Large intestine (tissue), 3 donors: ENCODE results near the gene USP12. TPM values are rescaled to one million over a fixed set of nuclear protein-coding genes. Genes with fewer than 3 reads are reported as not detected.
"Not testable (repeated sequence)": the region's sequence is repeated elsewhere in the genome, so short reads cannot be mapped to it uniquely, and the experiment has no call there.

Experiments
- DNase-seq, 2 donors: peaks; one replicate each; pipeline versions ENCODE4 v3.0.0 to v3.0.0-alpha.2; 2013
- H3K27ac ChIP-seq: one replicate; pipeline ENCODE4 v1.5.1; 2013; ENCODE audit warnings: low read length
- H3K27me3 ChIP-seq: 2 replicates; pipeline ENCODE4 v1.6.1; 2013; ENCODE audit warnings: low read length; ENCODE audit not compliant: control insufficient read depth, insufficient read depth
- H3K36me3 ChIP-seq: 2 replicates; pipeline ENCODE4 v1.6.1; 2013; ENCODE audit warnings: low read length; ENCODE audit not compliant: control insufficient read depth, insufficient read depth
- H3K4me1 ChIP-seq: one replicate; pipeline ENCODE4 v1.6.1; 2013; ENCODE audit warnings: low read length; ENCODE audit not compliant: control insufficient read depth, insufficient read depth
- H3K4me3 ChIP-seq: one replicate; pipeline ENCODE4 v1.5.1; 2013; ENCODE audit warnings: low read length
- H3K9me3 ChIP-seq: one replicate; pipeline ENCODE4 v1.6.1; 2013; ENCODE audit warnings: mild to moderate bottlenecking, low read depth, low read length, moderate library complexity; ENCODE audit not compliant: control insufficient read depth
- WGBS: methylation state at CpG from one replicate; pipeline ENCODE4 v1.1.5; 2013; ENCODE audit warnings: low lambda C conversion rate; ENCODE audit not compliant: insufficient coverage; 5-methylcytosine and 5-hydroxymethylcytosine counted together
- polyA plus RNA-seq: library from polyadenylated mRNA; unstranded; fragments of 120-200 nt; gene quantifications from one replicate; pipeline ENCODE4 v1.2.1, GENCODE V29; 2013

USP12 gene
- polyA plus RNA-seq, 1 donor = 52.7 TPM

- Histone ChIP-seq H3K4me3 (no peak overlapping the region), H3K27ac (no peak overlapping the region)
Observed at GRCh38 chr13:27125357-27126282, 46.0 kb downstream of the USP12 start.

GRCh38 chr13:27124571-27124970, 47.0 kb downstream of the USP12 start:
- Histone ChIP-seq H3K9me3 (peaks cover 6% of the 10 kb centered on the region), H3K4me1 (no peaks in the 10 kb centered on the region), H3K4me3 (no peak overlapping the region), H3K27ac (no peak overlapping the region), H3K36me3 (peaks cover 3% of the 10 kb centered on the region), H3K27me3 (no peaks in the 10 kb centered on the region)
- WGBS = 100% methylated on average over 1 of the region's 4 CpGs
- DNase-seq = peak in 1 of 2 donors; percentile 33

More at GRCh38 chr13:27125357-27126282, 46.0 kb downstream of the USP12 start:
- peaks cover 6% of the 10 kb centered on the region for H3K9me3 ChIP-seq
- H3K36me3 ChIP-seq = peaks cover 3% of the 10 kb centered on the region
- no peak for DNase-seq
- whole genome bisulfite sequencing = 100% methylated on average over 3 of the region's 23 CpGs
- no peaks in the 10 kb centered on the region for H3K4me1 ChIP-seq
- H3K27me3 ChIP-seq = no peaks in the 10 kb centered on the region

DNA sequence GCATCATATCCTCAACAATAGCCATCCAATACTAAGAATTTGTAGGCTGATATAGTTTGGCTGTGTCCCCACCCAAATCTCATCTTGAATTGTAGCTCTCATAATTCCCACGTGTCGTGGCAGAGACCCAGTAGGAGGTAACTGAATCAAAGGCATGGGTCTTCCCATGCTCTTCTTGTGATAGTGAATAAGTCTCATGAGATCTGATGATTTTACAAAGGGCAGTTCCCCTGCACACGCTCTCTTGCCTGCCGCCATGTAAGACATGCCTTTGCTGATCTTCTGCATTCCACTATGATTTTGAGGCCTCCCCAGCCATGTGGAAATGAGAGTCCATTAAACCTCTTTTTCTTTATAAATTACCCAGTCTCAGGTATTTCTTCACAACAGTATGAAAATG, 48.2 kb downstream of the USP12 start:
- H3K27me3 ChIP-seq, DNase-seq, H3K4me3 ChIP-seq, H3K36me3 ChIP-seq, H3K27ac ChIP-seq, H3K9me3 ChIP-seq, H3K4me1 ChIP-seq: not testable (repeated sequence)
- WGBS = 80% methylated on average over 1 of the region's 4 CpGs

DNA sequence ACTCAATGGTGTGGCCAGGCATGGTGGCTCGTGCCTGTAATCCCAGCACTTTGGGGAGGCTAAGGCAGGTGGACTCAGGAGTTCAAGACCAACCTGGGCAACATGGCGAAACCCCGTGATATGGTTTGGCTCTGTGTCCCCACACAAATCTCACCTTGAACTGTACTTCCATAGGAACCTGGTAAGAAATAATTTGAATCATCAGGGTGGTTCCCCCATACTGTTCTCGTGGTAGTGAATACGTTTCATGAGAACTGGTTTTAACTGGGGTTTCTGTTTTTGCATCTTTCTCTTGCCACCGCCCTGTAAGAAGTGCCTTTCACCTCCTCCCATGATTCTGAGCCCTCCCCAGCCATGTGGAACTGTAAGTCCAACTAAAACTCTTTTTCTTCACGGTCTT, 49.6 kb downstream of the USP12 start:
- WGBS = 100% methylated on average over 1 of the region's 7 CpGs
- no peaks in the 10 kb centered on the region for H3K27me3 ChIP-seq
- peaks cover 6% of the 10 kb centered on the region for H3K9me3 ChIP-seq
- DNase-seq = no peak
- H3K27ac ChIP-seq = no peak overlapping the region
- H3K4me3 ChIP-seq = no peak overlapping the region
- peaks cover 3% of the 10 kb centered on the region for H3K36me3 ChIP-seq
- H3K4me1 ChIP-seq = no peaks in the 10 kb centered on the region

DNA sequence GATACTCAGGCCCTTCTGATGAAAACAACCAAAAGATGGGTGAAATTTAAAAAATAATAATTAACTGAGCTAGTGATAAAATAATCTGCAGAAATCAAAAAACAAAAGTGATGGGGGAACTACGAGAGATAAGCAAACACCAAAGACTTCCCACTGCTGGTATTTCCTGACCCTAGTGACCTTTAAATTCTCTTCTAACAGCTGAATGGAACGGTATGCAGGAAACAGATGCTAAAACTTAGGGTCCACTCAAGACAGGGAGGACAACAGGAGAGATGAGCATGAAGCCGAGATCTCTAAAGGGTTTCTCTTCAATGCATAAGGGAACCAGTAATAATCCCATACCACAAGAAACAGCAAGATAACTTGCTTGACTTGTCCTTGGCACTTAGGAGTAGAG, 50.8 kb downstream of the USP12 start:
- H3K9me3 ChIP-seq = peaks cover 4% of the 10 kb centered on the region
- no peaks in the 10 kb centered on the region for H3K4me1 ChIP-seq
- no peak for DNase-seq
- no peak overlapping the region for H3K27ac ChIP-seq
- H3K4me3 ChIP-seq = no peak overlapping the region
- peaks cover 4% of the 10 kb centered on the region for H3K36me3 ChIP-seq
- H3K27me3 ChIP-seq = no peaks in the 10 kb centered on the region
- no CpG with 5 or more reads among the region's 3 CpGs for WGBS

DNA sequence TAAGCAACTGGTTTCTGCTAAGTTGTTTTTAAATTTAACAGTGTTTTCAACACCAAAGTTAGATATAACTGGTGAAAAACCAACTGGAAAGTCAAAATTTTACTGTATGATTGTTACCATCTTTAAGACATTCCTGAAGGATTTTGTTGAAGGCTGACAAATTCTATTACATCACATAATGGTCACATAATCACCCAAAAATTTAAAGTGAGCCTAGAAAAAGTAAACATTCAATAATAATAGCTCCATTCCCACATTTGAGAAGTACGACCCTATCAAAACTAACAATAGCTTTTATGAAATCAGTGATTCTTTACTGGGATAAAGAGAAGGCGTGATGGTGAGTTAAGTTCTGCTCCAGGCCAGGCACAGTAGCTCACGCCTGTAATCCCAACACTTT, 51.6 kb downstream of the USP12 start:
- WGBS = 75% methylated on average over 1 of the region's 3 CpGs
- Histone ChIP-seq H3K27me3 (no peaks in the 10 kb centered on the region), H3K4me3 (no peak overlapping the region), H3K27ac (no peak overlapping the region), H3K4me1 (no peaks in the 10 kb centered on the region), H3K36me3 (peaks cover 11% of the 10 kb centered on the region), H3K9me3 (no peaks in the 10 kb centered on the region)
- DNase-seq = no peak

DNA sequence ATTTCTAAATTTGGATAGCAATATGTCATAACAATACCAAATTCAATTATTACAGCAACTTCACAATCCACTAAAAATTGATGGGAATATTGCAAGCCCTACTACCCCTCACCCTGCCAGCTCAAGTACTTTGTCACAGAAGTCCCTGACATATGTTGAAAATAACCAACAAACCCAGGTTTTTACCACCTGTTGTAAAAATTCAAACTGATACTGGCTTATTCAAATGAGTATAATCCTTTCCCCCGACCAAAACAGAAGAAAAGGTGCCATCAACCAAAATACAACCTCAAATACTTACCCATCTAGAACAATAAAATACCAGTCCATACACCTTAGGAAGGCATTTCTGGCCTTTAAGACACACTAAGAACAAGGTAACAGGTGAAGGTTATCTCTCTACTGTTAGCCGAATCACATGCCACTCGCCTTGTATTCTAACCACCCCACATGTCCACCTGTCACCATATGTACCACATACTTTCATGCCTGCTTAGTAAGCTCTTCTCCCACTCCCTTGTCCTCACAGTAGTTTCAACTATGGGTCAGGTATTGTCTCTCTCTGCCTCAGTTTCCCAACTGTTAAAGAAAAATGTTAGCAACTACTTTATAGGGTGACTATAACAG, 53.1 kb downstream of the USP12 start:
- Histone ChIP-seq H3K27me3 (no peaks in the 10 kb centered on the region), H3K36me3 (peaks cover 15% of the 10 kb centered on the region), H3K27ac (no peak overlapping the region), H3K4me1 (no peaks in the 10 kb centered on the region), H3K9me3 (no peaks in the 10 kb centered on the region), H3K4me3 (no peak overlapping the region)
- WGBS = 80% methylated on average over 1 of the region's 3 CpGs
- no peak for DNase-seq

DNA sequence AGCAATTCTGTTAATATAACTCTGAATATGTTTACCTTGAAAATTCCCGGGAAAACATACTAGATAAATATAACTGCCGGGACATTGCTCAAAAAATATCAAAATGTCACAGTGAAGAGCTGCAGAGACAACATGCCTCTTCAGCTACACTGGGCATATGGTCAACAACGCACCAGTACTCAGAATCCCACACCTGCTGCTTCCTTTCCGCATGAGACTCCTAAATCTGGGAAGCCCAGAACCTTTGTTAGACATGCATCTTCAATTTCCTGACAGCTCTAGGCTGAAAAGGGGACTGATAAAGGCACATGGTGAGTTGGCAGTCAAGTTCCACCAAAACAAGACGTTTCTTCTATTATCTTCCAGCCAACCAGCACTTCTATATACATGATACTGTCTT, 53.7 kb downstream of the USP12 start:
- DNase-seq = no peak
- 80% methylated on average over 1 of the region's 5 CpGs for WGBS
- H3K9me3 ChIP-seq = no peaks in the 10 kb centered on the region
- H3K4me3 ChIP-seq = no peak overlapping the region
- no peaks in the 10 kb centered on the region for H3K4me1 ChIP-seq
- H3K36me3 ChIP-seq = peaks cover 12% of the 10 kb centered on the region
- no peaks in the 10 kb centered on the region for H3K27me3 ChIP-seq
- no peak overlapping the region for H3K27ac ChIP-seq

DNA sequence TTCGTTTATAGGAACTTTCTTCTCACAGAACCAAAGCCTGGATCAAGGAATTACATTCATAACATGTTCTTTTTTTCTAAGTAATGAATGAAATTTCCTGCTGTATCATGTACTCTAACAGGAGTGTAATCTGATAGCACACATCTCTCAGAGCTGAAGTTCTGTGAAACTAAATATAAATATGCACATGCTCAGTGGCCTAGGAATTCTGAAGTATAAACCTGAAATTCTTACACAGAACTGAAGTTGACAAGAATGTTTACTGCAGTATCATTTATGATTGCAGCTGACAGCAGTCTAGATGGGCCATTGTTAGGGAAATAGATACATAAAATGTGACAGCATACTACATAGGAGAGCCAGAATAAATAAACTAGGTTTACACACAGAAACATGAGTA, 54.5 kb downstream of the USP12 start:
- no CpG with 5 or more reads among the region's 1 CpG for WGBS

GRCh38 chr13:27113436-27113835, 58.2 kb downstream of the USP12 start:
- Histone ChIP-seq H3K4me3 (no peak overlapping the region), H3K27ac (no peak overlapping the region), H3K4me1 (no peaks in the 10 kb centered on the region), H3K9me3 (no peaks in the 10 kb centered on the region), H3K36me3 (peaks cover 14% of the 10 kb centered on the region), H3K27me3 (no peaks in the 10 kb centered on the region)
- 62% methylated on average over 4 of the region's 4 CpGs for WGBS
- DNase-seq = no peak

More for the DNA sequence above, 54.5 kb downstream of the USP12 start:
- no peaks in the 10 kb centered on the region for H3K4me1 ChIP-seq
- H3K36me3 ChIP-seq = peaks cover 14% of the 10 kb centered on the region
- no peaks in the 10 kb centered on the region for H3K27me3 ChIP-seq
- no peaks in the 10 kb centered on the region for H3K9me3 ChIP-seq
- no peak overlapping the region for H3K27ac ChIP-seq
- DNase-seq = no peak
- H3K4me3 ChIP-seq = no peak overlapping the region
